ENCODE results near the gene MEIS3. TPM values are rescaled to one million over a fixed set of nuclear protein-coding genes. Genes with fewer than 3 reads are reported as not detected.
A peak's percentile ranks its signal among the peaks of the same experiment; 100 is the strongest.

Gene MEIS3
- total and polyA plus RNA-seq, 9 of the 15 experiments (the other 6 are each of a cell fraction or from before 2014, with no cell fraction given), result 0.06 to 0.80 (median 0.25) TPM; not detected in 1

GRCh38 chr19:47435883-47436417 is 16.6 kb upstream of the MEIS3 start:
- no peak for ATAC-seq
- intact Hi-C loops (cut with micrococcal nuclease), result loop anchor here (1.0 to 5.0 kb wide), 3 partner anchors 46 to 262 kb away; partner anchors contain the start of genes KPTN and NAPA
- Histone ChIP-seq H3K4me1 (replicated peaks in 1 of 2; ENCODE audit: control insufficient read depth in 2 of 2, insufficient read depth in 2 of 2, low read length in 2 of 2) (peaks cover 0 to 4% of the 10 kb centered on the region in 2 experiments; a peak in 2 of 5 replicates), H3K9me1 (ENCODE audit: control insufficient read depth, insufficient read depth, low read length) (peaks cover 3% of the 10 kb centered on the region), H3K79me2 (ENCODE audit: control insufficient read depth, insufficient read depth, low read length) (no peaks in the 10 kb centered on the region), H3K27me3 (ENCODE audit: control insufficient read depth in 2 of 2, insufficient read depth in 2 of 2, low read length in 2 of 2) (peaks cover 3 to 6% of the 10 kb centered on the region in 2 experiments; a peak in 1 of 5 replicates), H3K9me3 (replicated peaks; ENCODE audit: control insufficient read depth, insufficient read depth, low read depth, low read length) (no peaks in the 10 kb centered on the region), H2AFZ (ENCODE audit: low read depth, low read length) (no peak overlapping the region), H3K9ac (ENCODE audit: insufficient read depth in 1 of 2, low read depth in 2 of 2, low read length in 2 of 2) (no peak overlapping the region), H3K4me2 (ENCODE audit: insufficient read depth, low read length) (no peak overlapping the region), H3K4me3 (no peak overlapping the region), H3K36me3 (ENCODE audit: control insufficient read depth, insufficient read depth, low read length) (no peaks in the 10 kb centered on the region), H3K27ac (ENCODE audit: extremely low read depth, low read depth, low read length) (no peak overlapping the region), H4K20me1 (replicated peaks; ENCODE audit: control insufficient read depth, insufficient read depth, low read length) (peaks cover 19% of the 10 kb centered on the region; the same call in 1 of the 2 replicates)
- BruUV-seq (replicated peaks), result no TSS peak
- WGBS (ENCODE audit: insufficient coverage, low coverage, missing lambda C conversion rate), result 31% methylated on average over 3 of the region's 6 CpGs
- ChIA-PET CTCF (ENCODE audit: low intra/inter-chr PET ratio) (interaction anchor here (0.7 to 4.6 kb wide), 8 partner anchors 9 to 752 kb away, joined by 3 to 79 read pairs (median 4); no protein-coding TSS in a partner anchor), POLR2A (interaction anchor here (0.6 to 2.0 kb wide), 3 partner anchors 10 to 266 kb away, joined by 3 to 6 read pairs (median 5); no protein-coding TSS in a partner anchor)
- no peak for FAIRE-seq
- DNase-seq (ENCODE audit: extremely low read depth in 1 of 4, low spot score in 3 of 4), result no peak
- in situ Hi-C loops (cut with MboI), result loop anchor here (5.0 kb wide), 1 partner anchor 261 kb away; no protein-coding TSS in a partner anchor
- TF ChIP-seq KDM1A (IDR thresholded peaks at IDR 0.05), result 0 out of 4 replicates have a peak, but pooled peaks of 1 of the 2 experiments have one; percentile 12
- peak; percentile 38; the same call in 1 of the 2 replicates for TF ChIP-seq BCOR (IDR thresholded peaks at IDR 0.05)
- TF ChIP-seq PRMT5 (CRISPR knock-in tag; IDR thresholded peaks at IDR 0.05), result no peak
- peak; percentile 47; the same call in 1 of the 2 replicates for TF ChIP-seq ZNF436 (CRISPR knock-in tag; IDR thresholded peaks at IDR 0.05)
- TF ChIP-seq ZFP36 (IDR thresholded peaks at IDR 0.05; ENCODE audit: low read depth, low read length, partially characterized antibody), result peak; percentile 95
- TF ChIP-seq RBM25 (IDR thresholded peaks at IDR 0.05; ENCODE audit: low read depth, low read length, severe bottlenecking), result peak; percentile 40
